Bronchial epithelial cell (primary cell): ENCODE data around the gene FGF4. TPM values are rescaled to one million over a fixed set of nuclear protein-coding genes. Genes with fewer than 3 reads are reported as not detected.

Experiments used
- DNase-seq: peaks from one replicate; pipeline ENCODE4 v3.0.0-alpha.2; 2010; ENCODE audit warnings: low read depth
- FAIRE-seq: peaks from 2 replicates; lab custom pipeline; 2011; peaks lifted over from hg19 to GRCh38; lab: Jason Lieb, UNC
- H3K27me3 ChIP-seq: 2 replicates; pipeline ENCODE4 v1.5.1; 2011; ENCODE audit warnings: low read length; ENCODE audit not compliant: control insufficient read depth, insufficient read depth
- H3K36me3 ChIP-seq: 2 replicates; pipeline ENCODE4 v1.5.1; 2011; ENCODE audit warnings: low read length; ENCODE audit not compliant: control insufficient read depth, insufficient read depth
- H3K4me3 ChIP-seq: 2 replicates; pipeline ENCODE4 v1.5.1; 2011; ENCODE audit warnings: mild to moderate bottlenecking, low read depth, low read length, control low read depth
- CTCF ChIP-seq: IDR thresholded peaks from 2 replicates; pipeline ENCODE4 v1.5.1; 2011; ENCODE audit warnings: mild to moderate bottlenecking, moderate library complexity, low read length, control low read depth, inconsistent platforms; ENCODE audit not compliant: insufficient read depth, severe bottlenecking
- total RNA-seq: library from RNA; depleted of rRNA; stranded (reverse); fragments of >200 nt; gene quantifications from 2 replicates; pipeline ENCODE4 v1.2.1, GENCODE V29; 2014

Gene FGF4
- total RNA-seq, 1 donor from 2014 or later, result not detected

GRCh38 chr11:69811431-69811830 lies 36.3 kb upstream of the FGF4 start:
- no peaks in the 10 kb centered on the region for H3K36me3 ChIP-seq
- H3K27me3 ChIP-seq, result peaks cover 12% of the 10 kb centered on the region
- FAIRE-seq (no peak), DNase-seq (no peak)
- no peak for TF ChIP-seq CTCF
- H3K4me3 ChIP-seq, result no peak overlapping the region

DNA sequence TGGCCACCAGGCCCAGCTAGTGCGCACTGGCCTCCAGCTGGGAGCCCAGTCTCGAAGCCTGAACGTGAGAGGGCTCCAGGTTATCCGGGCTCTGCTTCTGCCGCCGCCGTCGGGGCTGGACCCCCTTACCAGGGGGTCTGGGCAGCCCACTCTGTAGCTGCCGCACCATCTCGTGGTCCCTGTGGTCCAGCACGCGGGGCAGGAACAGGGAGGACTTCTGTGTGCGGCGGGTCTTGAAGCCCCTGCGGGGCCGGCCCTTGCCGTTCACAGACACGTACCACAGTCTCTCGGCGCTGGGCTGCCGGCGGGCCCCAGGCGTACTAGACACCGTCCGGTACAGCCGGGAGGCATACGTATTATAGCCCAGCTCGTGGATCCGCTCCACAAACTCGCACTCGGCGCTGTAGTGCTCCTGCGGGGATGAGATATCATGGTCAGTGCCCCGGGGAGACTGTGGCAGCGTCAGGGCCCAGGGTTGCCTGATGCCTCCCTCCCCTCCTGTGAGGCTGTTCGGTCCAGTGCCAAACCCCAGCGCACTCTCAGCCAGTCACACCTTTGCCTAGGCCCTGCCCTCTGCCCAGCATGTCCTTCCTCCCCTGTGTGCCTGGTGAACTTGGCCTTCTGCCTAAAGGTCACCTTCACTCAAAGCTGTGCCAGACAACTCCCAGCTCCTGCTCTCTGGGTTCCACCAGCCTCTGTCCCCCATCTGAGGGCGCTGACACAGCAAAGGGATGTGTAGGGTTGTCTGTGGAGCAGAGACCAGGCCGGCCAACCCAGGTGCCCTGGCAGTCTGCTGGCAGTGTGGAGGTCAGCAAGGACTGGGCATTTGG lies 35.4 kb upstream of the FGF4 start:
- DNase-seq (no peak), FAIRE-seq (no peak)
- H3K36me3 ChIP-seq, result no peaks in the 10 kb centered on the region
- no peak for TF ChIP-seq CTCF
- no peak overlapping the region for H3K4me3 ChIP-seq
- peaks cover 11% of the 10 kb centered on the region for H3K27me3 ChIP-seq

DNA sequence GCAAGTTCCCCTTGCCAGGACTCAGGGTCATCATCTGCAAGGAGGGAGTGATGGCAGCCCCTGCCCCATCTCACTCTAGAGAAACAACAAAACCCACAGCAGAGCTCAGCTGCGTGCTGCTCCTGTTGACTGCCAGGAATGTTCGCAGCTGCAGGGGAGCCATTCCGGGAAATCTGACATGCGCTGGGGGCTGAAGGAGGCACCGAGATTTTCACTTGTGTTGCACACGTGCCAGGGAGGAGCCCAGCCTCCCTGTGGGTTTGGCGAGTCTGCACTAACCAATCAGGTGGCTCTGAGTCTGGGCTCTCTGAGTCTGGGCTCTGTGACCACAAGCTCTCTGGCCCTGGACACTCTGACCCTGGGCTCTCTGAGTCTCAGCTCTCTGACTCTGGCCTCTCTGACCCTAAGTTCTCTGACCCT lies 33.5 kb upstream of the FGF4 start:
- DNase-seq (no peak), FAIRE-seq (no peak)
- Histone ChIP-seq H3K36me3 (no peaks in the 10 kb centered on the region), H3K27me3 (peaks cover 11% of the 10 kb centered on the region), H3K4me3 (no peak overlapping the region)
- TF ChIP-seq CTCF, result no peak

GRCh38 chr11:69807106-69807815 lies 32.1 kb upstream of the FGF4 start:
- Histone ChIP-seq H3K36me3 (no peaks in the 10 kb centered on the region), H3K27me3 (peaks cover 11% of the 10 kb centered on the region), H3K4me3 (no peak overlapping the region)
- DNase-seq (peak; percentile 26), FAIRE-seq (no peak)
- TF ChIP-seq CTCF, result no peak

- peak; percentile 23 for FAIRE-seq
- no peak overlapping the region for H3K4me3 ChIP-seq
- no peak for DNase-seq
- no peaks in the 10 kb centered on the region for H3K36me3 ChIP-seq
- TF ChIP-seq CTCF, result no peak
- H3K27me3 ChIP-seq, result peaks cover 11% of the 10 kb centered on the region
Measured at GRCh38 chr11:69804769-69805508, 29.8 kb upstream of the FGF4 start.
